ES-I3 (cell line): Measurements from ENCODE around the gene ACAN.

Experiments used
- H3K36me3 ChIP-seq: 2 replicates; pipeline ENCODE4 v1.6.1; 2013; ENCODE audit warnings: mild to moderate bottlenecking, low read length, control low read depth, moderate library complexity; ENCODE audit not compliant: insufficient read depth
- H3K4me1 ChIP-seq: 2 replicates; pipeline ENCODE4 v1.6.1; 2013; ENCODE audit warnings: mild to moderate bottlenecking, control low read depth, low read length; ENCODE audit not compliant: insufficient read depth
- H3K9ac ChIP-seq: 2 replicates; pipeline ENCODE4 v1.6.1; 2013; ENCODE audit warnings: low read depth, mild to moderate bottlenecking, low read length, moderate library complexity
- H3K9me3 ChIP-seq: 2 replicates; pipeline ENCODE4 v1.6.1; 2013; ENCODE audit warnings: mild to moderate bottlenecking, low read length, moderate library complexity; ENCODE audit not compliant: control insufficient read depth, insufficient read depth

Gene ACAN

GRCh38 chr15:88842156-88842555 is 38.9 kb downstream of the ACAN start:
- Histone ChIP-seq H3K9me3 (no peaks in the 10 kb centered on the region), H3K4me1 (no peaks in the 10 kb centered on the region), H3K9ac (no peak overlapping the region), H3K36me3 (no peaks in the 10 kb centered on the region)

- Histone ChIP-seq H3K9me3 (no peaks in the 10 kb centered on the region), H3K4me1 (no peaks in the 10 kb centered on the region), H3K36me3 (no peaks in the 10 kb centered on the region), H3K9ac (no peak overlapping the region)
Observed at GRCh38 chr15:88843334-88843733, 40.1 kb downstream of the ACAN start.

GRCh38 chr15:88844749-88845386 is 41.6 kb downstream of the ACAN start:
- no peaks in the 10 kb centered on the region for H3K4me1 ChIP-seq
- H3K9ac ChIP-seq: no peak overlapping the region
- no peaks in the 10 kb centered on the region for H3K36me3 ChIP-seq
- no peaks in the 10 kb centered on the region for H3K9me3 ChIP-seq

- no peak overlapping the region for H3K9ac ChIP-seq
- no peaks in the 10 kb centered on the region for H3K9me3 ChIP-seq
- H3K36me3 ChIP-seq: no peaks in the 10 kb centered on the region
- no peaks in the 10 kb centered on the region for H3K4me1 ChIP-seq
Observed at GRCh38 chr15:88845616-88846015, 42.4 kb downstream of the ACAN start.

- H3K4me1 ChIP-seq: no peaks in the 10 kb centered on the region
- H3K9ac ChIP-seq: no peak overlapping the region
- H3K36me3 ChIP-seq: no peaks in the 10 kb centered on the region
Observed at GRCh38 chr15:88847144-88847543, 43.9 kb downstream of the ACAN start.

GRCh38 chr15:88848203-88848602 is 45.0 kb downstream of the ACAN start:
- H3K9me3 ChIP-seq: no peaks in the 10 kb centered on the region
- no peaks in the 10 kb centered on the region for H3K4me1 ChIP-seq
- no peak overlapping the region for H3K9ac ChIP-seq
- H3K36me3 ChIP-seq: no peaks in the 10 kb centered on the region

More at GRCh38 chr15:88847144-88847543, 43.9 kb downstream of the ACAN start:
- no peaks in the 10 kb centered on the region for H3K9me3 ChIP-seq

GRCh38 chr15:88849376-88850072 is 46.3 kb downstream of the ACAN start:
- H3K4me1 ChIP-seq: no peaks in the 10 kb centered on the region
- H3K9me3 ChIP-seq: no peaks in the 10 kb centered on the region
- H3K9ac ChIP-seq: no peak overlapping the region
- H3K36me3 ChIP-seq: no peaks in the 10 kb centered on the region

- no peak overlapping the region for H3K9ac ChIP-seq
- no peaks in the 10 kb centered on the region; the same call in 1 of the 2 replicates for H3K9me3 ChIP-seq
- H3K36me3 ChIP-seq: no peaks in the 10 kb centered on the region
- no peaks in the 10 kb centered on the region for H3K4me1 ChIP-seq
Observed at GRCh38 chr15:88852476-88852875, 49.2 kb downstream of the ACAN start.

GRCh38 chr15:88858934-88859333 is 55.7 kb downstream of the ACAN start:
- Histone ChIP-seq H3K9ac (no peak overlapping the region), H3K9me3 (no peaks in the 10 kb centered on the region; the same call in 1 of the 2 replicates), H3K36me3 (no peaks in the 10 kb centered on the region), H3K4me1 (no peaks in the 10 kb centered on the region)

GRCh38 chr15:88859550-88859949 is 56.3 kb downstream of the ACAN start:
- H3K9ac ChIP-seq: no peak overlapping the region
- no peaks in the 10 kb centered on the region; the same call in 1 of the 2 replicates for H3K9me3 ChIP-seq
- H3K4me1 ChIP-seq: no peaks in the 10 kb centered on the region
- no peaks in the 10 kb centered on the region for H3K36me3 ChIP-seq

GRCh38 chr15:88860212-88860611 is 57.0 kb downstream of the ACAN start:
- Histone ChIP-seq H3K9me3 (no peaks in the 10 kb centered on the region), H3K36me3 (no peaks in the 10 kb centered on the region), H3K4me1 (no peaks in the 10 kb centered on the region), H3K9ac (no peak overlapping the region)

GRCh38 chr15:88863412-88863811 is 60.2 kb downstream of the ACAN start:
- Histone ChIP-seq H3K9ac (no peak overlapping the region), H3K9me3 (no peaks in the 10 kb centered on the region), H3K36me3 (no peaks in the 10 kb centered on the region)

GRCh38 chr15:88864861-88865497 is 61.7 kb downstream of the ACAN start:
- no peaks in the 10 kb centered on the region for H3K9me3 ChIP-seq
- H3K4me1 ChIP-seq: no peaks in the 10 kb centered on the region
- no peak overlapping the region for H3K9ac ChIP-seq
- H3K36me3 ChIP-seq: no peaks in the 10 kb centered on the region

More at GRCh38 chr15:88863412-88863811, 60.2 kb downstream of the ACAN start:
- H3K4me1 ChIP-seq: no peaks in the 10 kb centered on the region

- H3K9me3 ChIP-seq: no peaks in the 10 kb centered on the region
- H3K9ac ChIP-seq: no peak overlapping the region
- no peaks in the 10 kb centered on the region for H3K4me1 ChIP-seq
- no peaks in the 10 kb centered on the region for H3K36me3 ChIP-seq
Observed at GRCh38 chr15:88865498-88866099, 62.4 kb downstream of the ACAN start.
